ENCODE measurements around the gene SPTLC2.
"Not testable (repeated sequence)": the region's sequence is repeated elsewhere in the genome, so short reads cannot be mapped to it uniquely, and the experiment has no call there.

SPTLC2 gene

GRCh38 chr14:77585385-77585784, 31.1 kb downstream of the SPTLC2 start:
- no peak for DNase-seq

GRCh38 chr14:77584809-77585208, 31.6 kb downstream of the SPTLC2 start:
- DNase-seq: no peak

- no peak for DNase-seq
These were observed 32.8 kb downstream of the SPTLC2 start for GRCh38 chr14:77583657-77584056.

GRCh38 chr14:77582511-77582910, 33.9 kb downstream of the SPTLC2 start:
- no peak for DNase-seq

GRCh38 chr14:77580964-77581505, 35.4 kb downstream of the SPTLC2 start:
- DNase-seq: no peak

- no peak for DNase-seq
These were observed 36.0 kb downstream of the SPTLC2 start for GRCh38 chr14:77580477-77580876.

GRCh38 chr14:77579780-77580179, 36.7 kb downstream of the SPTLC2 start:
- DNase-seq: no peak

GRCh38 chr14:77579065-77579464, 37.4 kb downstream of the SPTLC2 start:
- DNase-seq: no peak

- no peak for DNase-seq
These were observed 41.9 kb downstream of the SPTLC2 start for GRCh38 chr14:77574446-77575115.

- DNase-seq: no peak
These were observed 42.5 kb downstream of the SPTLC2 start for GRCh38 chr14:77573964-77574363.

GRCh38 chr14:77570706-77571268, 45.6 kb downstream of the SPTLC2 start:
- no peak for DNase-seq

GRCh38 chr14:77565994-77566305, 50.5 kb downstream of the SPTLC2 start:
- DNase-seq: no peak

GRCh38 chr14:77565289-77565993, 51.0 kb downstream of the SPTLC2 start:
- DNase-seq: no peak

GRCh38 chr14:77562681-77563080, 53.8 kb downstream of the SPTLC2 start:
- no peak for DNase-seq

- DNase-seq: no peak
These were observed 54.6 kb downstream of the SPTLC2 start for GRCh38 chr14:77561881-77562280.

GRCh38 chr14:77559381-77559780, 57.1 kb downstream of the SPTLC2 start:
- no peak for DNase-seq

GRCh38 chr14:77557391-77557790, 59.0 kb downstream of the SPTLC2 start:
- DNase-seq: no peak

GRCh38 chr14:77556946-77557345, 59.5 kb downstream of the SPTLC2 start:
- DNase-seq: no peak

GRCh38 chr14:77554816-77555599, 61.4 kb downstream of the SPTLC2 start:
- DNase-seq: no peak

- DNase-seq: no peak
These were observed 62.2 kb downstream of the SPTLC2 start for GRCh38 chr14:77554207-77554606.

- DNase-seq: no peak
These were observed 67.0 kb downstream of the SPTLC2 start for GRCh38 chr14:77549451-77549850.

GRCh38 chr14:77547512-77548180, 68.8 kb downstream of the SPTLC2 start:
- DNase-seq: no peak

- not testable (repeated sequence) for DNase-seq
These were observed 71.3 kb downstream of the SPTLC2 start for GRCh38 chr14:77545171-77545570.

Measured in NCI-H2081 treated with DMSO at 0.1 percent for 48 hours (cell line).